HG03103 (cell line): ENCODE measurements around the gene ANKS1B.
"Not testable (repeated sequence)": the region's sequence is repeated elsewhere in the genome, so short reads cannot be mapped to it uniquely, and the experiment has no call there.

Experiments used
- ATAC-seq: cut with Tn5 transposase; IDR thresholded peaks from one replicate; pipeline ENCODE4 v1.9.1; 2021; ENCODE audit warnings: low read depth; ENCODE audit not compliant: unreplicated experiment

ANKS1B gene

GRCh38 chr12:99709619-99710018 lies 275.1 kb downstream of the ANKS1B start:
- ATAC-seq: no peak

- no peak for ATAC-seq
Observed at GRCh38 chr12:99709116-99709515, 275.6 kb downstream of the ANKS1B start.

DNA sequence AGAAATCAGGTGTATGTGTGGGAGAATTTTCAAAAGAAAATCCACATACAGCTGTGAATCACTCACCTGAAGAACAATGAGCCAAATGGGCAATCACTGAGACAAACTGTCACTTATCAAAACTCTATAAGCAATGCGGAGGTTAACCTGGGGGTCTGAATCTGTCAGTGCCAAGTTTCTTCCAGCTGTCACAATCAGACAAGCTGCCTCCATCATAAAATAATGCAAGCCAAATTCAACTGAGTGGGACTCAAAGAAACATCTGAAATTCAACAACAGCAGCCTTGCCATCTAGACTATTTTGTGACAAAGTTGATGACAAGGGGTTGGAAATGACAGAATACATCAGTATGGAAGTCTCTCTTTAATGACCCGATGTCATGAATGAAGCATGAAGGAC lies 276.9 kb downstream of the ANKS1B start:
- no peak for ATAC-seq

- ATAC-seq: no peak
Observed at GRCh38 chr12:99706736-99707473, 277.8 kb downstream of the ANKS1B start.

GRCh38 chr12:99704458-99704857 lies 280.3 kb downstream of the ANKS1B start:
- ATAC-seq: no peak

DNA sequence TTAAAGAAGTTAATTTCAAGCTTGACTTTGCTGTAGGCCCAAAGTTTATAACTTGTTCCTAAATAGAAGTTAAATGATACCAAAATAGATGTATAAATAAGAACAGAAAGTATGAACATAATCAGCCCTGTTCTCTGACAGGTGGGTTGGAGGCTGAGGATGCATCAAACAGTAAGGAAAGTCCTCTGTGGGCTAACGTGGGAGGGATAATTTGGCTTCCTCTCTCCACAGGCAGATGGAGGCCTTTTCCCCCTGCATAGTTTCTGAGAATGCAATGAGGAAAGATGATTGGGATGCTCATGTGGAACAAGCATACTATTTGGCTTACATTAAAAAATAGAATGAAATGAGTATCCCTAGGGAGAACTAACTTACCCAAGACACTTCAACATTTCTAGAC lies 280.7 kb downstream of the ANKS1B start:
- no peak for ATAC-seq

DNA sequence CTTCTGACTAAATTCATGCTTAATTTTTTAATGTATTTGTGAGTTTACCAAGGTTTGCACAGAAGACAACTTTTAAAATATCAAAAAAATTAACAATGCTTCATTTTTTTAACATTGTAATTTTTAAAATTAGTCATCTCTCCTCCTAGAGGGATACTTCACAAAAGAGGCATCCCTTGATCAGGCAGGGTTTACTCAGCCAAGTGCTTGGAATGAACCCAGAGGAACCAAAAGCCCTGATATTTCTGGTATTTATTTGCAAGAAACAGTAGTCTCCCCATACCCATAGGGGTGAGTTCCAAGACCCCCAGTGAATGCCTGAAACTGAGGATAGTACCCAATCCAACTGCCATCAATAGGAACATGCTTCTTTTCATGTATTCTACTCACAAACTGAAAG lies 284.7 kb downstream of the ANKS1B start:
- ATAC-seq: no peak

- no peak for ATAC-seq
Observed at GRCh38 chr12:99695050-99695449, 289.7 kb downstream of the ANKS1B start.

DNA sequence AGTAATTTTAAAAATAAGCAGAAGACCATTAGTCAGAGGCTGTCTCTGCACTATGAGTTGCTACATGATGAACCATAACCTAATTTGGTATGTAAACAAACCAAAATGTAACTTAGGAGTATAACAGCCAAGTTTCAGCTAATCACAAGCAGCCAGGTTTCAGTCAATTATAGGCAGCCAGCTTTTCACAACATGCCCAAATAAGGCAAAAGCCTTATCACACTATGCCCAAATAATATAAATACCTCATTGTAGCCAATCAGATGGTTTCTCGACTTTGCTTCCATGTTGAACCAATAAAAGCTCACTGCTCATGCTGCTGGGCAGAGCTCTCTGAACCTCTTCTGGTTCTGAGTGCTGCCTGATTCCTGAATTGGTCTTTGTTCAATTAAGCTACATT lies 298.6 kb downstream of the ANKS1B start:
- no peak for ATAC-seq

DNA sequence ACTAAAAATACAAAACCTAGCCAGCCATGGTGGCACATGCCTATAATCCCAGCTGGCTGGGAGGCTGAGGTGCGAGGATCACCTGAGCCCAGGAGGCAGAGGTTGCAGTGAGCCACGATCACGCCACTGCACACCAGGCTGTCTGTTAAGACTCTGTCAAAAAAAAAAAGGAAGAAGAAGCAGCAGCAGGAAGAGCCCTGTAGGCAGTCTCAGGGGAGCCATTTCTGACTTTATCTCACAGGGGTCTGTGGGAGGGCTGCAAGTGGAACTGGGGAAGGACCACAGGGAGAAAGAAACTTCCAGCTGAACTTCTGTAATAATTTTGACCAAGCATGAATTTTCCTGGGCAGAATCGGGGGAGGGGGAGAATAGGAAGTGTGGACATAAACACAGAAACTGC lies 304.5 kb downstream of the ANKS1B start:
- ATAC-seq: no peak

DNA sequence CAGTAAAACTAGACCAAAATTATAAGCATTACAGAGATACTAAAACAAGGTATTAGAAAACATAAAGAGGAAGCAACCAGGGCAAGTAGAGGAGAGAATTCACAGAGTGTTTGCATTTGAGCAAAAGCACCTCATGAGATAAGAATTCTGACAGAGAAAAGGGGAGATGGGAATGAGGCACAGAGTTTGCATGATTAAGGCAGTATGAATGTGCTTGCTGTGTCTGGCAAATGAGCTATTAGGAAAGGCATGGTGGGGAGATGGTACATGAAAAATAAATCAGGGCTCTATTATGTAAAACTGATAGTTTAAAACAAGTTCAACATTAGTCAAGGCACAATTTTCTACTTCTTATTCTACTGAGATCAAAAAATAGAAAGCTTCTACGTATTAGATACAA lies 314.1 kb downstream of the ANKS1B start:
- no peak for ATAC-seq

- ATAC-seq: no peak
Observed at GRCh38 chr12:99658671-99659349, 325.9 kb downstream of the ANKS1B start.

DNA sequence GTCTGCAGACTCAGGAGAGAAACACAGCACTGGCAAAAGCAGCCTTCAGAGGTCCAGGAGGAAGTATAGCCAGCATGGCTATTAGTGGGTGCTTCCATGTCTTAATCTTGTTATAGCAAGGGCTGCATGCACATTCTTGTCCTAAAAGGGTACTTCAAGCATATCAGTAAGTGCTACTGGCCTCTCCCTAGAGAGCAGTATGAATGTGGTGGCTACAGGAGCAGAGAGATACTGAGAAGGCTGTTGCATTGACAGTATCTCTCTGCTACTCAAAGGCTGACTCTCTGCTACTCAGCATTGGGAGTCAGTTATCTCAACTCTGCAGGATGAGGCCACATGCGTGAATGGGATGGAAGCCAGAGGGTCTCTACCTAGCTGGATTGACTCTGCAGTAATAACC lies 335.2 kb downstream of the ANKS1B start:
- no peak for ATAC-seq

DNA sequence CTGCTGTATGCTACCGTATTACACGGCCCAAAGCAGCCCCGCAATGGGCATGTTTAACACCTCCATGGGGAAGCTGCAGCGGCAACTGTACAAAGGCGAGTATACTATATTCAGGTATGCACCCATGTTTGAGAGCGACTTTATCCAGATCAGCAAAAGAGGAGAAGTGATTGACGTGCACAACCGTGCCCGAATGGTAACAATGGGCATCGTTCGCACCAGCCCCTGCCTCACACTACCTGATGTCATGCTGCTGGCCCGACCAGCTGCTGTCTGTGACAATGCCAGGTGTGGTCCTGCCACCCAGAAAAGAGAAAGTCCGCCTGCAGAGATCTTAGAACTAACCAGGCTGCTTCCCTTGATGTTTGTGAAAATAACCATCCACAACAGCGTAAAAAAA lies 336.6 kb downstream of the ANKS1B start:
- ATAC-seq: no peak

DNA sequence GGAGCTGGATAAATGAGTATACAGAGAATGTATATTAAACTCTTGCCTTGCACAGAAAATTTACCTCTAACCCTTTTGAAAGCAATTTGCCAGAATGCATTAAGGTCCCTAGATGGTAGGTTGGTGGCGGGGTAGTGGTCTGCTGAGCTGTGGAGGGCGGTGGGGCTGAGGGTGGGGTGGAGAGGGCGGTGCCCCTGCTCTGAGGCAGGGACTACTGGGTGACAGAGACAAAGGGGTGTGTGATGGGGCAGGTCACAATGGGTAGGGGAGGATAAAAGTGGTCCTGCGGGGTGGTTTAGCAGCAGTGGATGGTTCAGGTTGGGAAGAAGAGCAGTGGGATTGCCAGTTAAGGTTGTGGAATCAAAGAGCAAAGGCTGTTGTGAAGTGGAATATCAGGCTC lies 337.3 kb downstream of the ANKS1B start, which contains the start of gene GARIN6:
Gene GARIN6, plus strand, starts transcription at position 301 of the 400 bp plus-strand sequence. CDS start 422 bp downstream, outside the sequence.
- ATAC-seq: no peak

GRCh38 chr12:99644629-99645028 lies 340.1 kb downstream of the ANKS1B start:
- ATAC-seq: no peak

DNA sequence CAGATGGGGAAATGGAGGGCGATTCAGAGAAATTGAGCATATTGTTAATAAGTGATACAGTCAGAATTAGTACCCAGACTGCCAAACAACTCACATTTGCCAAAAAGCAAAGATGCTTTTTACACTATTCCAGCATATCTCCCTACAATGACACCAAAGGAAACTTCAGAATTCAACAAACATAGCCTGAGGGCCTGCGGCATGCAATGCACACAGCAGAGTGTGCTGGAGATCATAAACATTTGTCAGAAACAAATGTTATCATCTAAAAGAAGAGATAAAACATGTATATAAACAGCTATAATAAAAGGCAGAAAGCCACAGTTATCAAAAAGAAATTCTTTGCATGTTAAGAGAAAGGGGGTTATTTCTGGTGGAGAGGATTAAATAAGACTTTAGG lies 357.3 kb downstream of the ANKS1B start:
- ATAC-seq: no peak

DNA sequence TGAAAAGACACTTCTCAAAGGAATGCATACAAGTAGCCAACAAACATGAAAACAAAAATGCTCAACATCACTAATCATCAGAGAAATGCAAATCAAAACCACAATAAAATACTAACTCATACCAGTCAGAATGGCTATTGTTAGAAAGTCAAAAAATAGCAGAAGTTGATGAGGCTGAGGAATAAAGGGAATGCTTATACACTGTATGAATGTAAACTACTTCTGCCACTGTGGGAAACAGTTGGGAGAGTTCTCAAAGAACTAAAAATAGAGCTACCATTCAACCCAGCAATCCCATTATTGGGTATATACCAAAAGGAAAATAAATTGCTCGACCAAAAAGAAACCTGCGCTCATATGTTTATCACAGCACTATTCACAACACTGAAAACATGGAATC lies 360.1 kb downstream of the ANKS1B start:
- ATAC-seq: not testable (repeated sequence)

- ATAC-seq: no peak
Observed at GRCh38 chr12:99620159-99620479, 364.6 kb downstream of the ANKS1B start.

- ATAC-seq: peak; percentile 97
Observed at GRCh38 chr12:99619389-99620158, 365.2 kb downstream of the ANKS1B start.

DNA sequence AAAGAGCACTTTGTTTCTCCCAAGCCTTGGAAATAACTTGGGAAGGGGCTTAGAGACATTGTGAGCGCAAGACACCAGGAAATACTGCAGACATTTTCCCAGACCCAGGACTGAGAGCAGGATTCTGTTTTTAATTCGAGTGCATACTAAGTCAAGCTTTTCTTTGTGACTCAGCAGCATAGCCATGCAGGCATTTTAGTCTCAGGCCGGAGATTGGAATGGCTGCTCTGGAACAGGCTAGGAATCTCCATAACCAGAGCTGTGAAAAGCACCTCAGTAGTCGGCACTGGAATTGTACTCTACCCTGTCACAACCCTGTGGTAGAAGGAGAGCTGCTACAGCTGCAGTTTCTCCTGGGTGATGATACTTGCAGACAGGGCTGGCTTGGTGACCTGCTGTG lies 366.1 kb downstream of the ANKS1B start:
- no peak for ATAC-seq

GRCh38 chr12:99611599-99611998 lies 373.1 kb downstream of the ANKS1B start:
- ATAC-seq: no peak
